AG20443 (cell line): ENCODE results near the gene TRAPPC10.

ENCODE experiments used
- DNase-seq: peaks from one replicate; pipeline ENCODE4 v3.0.0; 2012; ENCODE audit warnings: low spot score, mixed read lengths

Gene TRAPPC10

DNA sequence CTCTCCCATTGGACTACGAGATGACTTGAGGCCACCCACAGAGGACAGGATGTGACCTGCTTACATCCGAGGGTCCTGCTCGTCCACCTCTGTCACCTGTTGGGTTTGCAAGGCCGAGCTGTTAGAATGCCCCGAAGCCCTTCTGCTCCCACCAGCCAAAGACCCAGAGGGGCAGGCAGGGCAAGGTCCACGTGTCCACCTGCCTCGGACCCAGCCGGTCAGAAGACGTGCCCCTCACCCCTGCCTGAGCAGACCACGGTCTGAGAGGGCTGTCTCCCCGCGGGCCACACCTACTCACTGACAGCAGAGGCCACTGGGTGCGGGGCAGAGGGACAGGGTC lies 30.3 kb upstream of the TRAPPC10 start:
- no peak for DNase-seq

DNA sequence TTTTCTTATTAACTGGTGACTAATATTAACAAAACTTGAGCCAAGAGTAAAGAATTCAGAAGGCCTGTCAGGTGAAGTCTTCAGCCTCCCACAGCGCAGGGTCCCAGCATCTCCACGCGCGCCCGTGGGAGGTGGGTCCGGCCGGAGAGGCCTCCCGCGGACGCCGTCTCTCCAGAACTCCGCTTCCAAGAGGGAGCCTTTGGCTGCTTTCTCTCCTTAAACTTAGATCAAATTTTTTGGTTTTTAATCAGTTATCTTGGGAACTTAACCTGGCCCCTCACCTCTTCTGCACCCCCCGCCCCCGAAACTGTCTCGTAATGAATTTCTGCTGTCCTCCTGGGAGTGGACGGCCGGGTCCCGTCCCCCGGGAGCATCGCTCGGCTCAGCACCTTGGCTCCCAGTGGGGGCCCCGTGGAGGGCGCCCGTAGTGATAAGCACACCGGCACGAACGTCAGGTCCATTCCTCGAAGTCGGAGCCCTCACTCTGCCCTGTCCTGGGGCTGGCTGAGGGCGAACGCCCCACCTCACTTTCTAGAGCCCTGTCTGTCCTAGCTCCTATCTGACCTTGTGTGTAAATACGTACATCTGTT lies 29.5 kb upstream of the TRAPPC10 start:
- no peak for DNase-seq

DNA sequence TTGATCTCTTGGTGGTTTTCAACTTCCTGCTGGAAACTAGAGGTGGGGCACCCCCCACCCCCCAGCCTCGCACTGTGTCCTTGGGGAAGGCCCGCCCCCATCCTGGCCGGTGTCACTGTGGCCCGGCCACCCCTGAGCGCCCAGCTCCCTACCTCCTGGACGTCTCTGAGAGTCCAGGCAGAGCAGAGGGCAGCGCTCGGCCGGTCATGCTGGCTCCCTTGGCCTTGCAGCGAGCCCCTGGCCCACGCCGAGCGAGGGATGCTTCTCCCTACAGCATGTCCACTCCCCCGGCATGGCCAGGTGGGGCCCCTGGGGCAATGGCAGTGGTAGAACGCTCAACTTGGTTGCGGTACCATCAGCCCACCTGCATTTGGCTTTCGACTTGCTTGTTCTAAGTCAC lies 28.7 kb upstream of the TRAPPC10 start:
- no peak for DNase-seq

DNA sequence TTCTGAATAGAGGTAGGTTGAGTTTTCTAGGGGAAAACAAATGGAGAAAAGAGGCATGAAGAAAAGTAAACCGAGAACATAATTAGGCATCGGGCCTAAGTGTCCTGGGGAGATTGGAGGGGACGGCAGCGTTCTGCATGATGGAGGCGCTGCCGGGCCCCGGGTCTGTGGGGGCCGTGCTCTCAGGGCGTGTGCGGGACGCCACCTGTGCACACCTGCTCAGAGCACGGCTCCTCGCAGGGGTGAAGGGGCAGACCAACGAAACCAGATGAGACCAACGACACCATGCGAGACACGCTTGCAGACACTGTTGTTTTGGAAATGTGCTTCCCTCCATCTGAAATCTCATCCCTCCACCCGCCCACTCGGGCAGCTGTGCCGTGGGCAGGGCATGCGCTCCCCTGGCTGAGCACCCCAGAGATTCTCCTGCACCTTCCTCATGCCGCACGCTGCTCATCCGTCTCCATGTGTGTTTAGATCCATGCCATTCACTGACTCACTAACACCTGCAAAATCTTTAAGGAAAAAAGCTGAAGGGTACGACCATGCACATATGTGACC lies 28.2 kb upstream of the TRAPPC10 start:
- DNase-seq, result no peak

DNA sequence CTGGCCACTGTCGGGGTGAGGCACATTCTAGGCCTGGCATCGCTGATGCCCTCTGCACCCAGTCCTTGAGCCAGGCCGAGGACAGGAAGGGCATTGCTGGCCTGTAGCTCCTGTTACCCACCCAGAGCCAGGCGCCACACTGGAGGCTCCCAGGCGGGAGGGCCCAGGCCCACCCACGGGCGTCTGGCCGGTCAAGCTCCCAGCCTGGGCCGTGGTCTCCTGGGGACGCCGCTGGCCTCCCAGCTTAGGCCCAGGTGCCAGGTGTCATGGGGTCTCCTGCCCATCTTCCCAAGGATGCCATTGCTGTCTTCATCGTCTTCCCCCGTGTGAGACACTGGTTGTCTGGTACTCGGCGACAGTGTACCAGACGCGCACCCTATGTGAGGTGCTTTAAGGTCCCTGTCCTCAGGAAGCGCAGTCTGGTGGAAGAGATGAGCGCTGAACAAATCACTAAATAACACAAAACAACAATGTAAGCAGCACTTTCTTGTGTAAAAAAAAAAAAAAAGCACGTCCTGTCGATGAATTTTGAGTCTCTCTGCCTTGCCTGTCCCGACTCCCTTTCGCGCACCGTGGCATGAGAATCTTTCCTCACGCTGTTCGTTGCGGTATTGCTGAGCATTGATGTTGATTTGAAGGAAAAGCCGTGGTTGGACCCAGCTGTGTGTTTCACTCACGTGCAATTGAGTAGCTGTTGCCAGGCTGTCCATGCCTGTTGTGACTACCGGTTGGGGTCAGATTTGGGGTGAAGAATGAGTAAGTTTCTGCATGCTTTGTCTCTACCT lies 27.0 kb upstream of the TRAPPC10 start:
- DNase-seq, result no peak

DNA sequence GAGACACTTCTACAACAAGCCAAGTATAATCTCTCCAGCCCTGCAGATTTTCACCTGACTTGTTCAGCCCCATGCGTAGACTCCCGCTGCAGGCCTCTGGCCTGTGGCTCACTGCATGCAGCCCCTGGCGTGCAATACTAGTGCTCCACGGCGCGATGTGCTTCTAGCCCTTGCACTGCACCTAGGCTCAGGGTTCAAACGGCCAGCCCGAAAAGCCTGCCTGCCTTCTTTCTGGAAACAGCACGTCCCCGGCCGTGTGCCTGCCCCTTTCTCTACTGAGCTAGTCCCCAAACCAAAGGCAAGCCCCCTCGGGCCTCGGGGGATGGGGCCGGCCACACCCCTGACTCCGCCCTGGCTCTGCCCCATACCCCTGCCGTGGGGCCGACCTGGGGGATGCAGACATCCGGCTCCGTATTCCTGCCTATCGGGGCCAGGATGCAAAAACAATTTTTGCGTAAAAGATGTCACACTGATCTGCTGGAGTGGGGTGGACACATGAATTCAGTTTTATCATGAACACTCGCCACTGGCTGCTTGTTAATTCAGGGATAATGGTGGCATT lies 26.3 kb upstream of the TRAPPC10 start:
- no peak for DNase-seq

DNA sequence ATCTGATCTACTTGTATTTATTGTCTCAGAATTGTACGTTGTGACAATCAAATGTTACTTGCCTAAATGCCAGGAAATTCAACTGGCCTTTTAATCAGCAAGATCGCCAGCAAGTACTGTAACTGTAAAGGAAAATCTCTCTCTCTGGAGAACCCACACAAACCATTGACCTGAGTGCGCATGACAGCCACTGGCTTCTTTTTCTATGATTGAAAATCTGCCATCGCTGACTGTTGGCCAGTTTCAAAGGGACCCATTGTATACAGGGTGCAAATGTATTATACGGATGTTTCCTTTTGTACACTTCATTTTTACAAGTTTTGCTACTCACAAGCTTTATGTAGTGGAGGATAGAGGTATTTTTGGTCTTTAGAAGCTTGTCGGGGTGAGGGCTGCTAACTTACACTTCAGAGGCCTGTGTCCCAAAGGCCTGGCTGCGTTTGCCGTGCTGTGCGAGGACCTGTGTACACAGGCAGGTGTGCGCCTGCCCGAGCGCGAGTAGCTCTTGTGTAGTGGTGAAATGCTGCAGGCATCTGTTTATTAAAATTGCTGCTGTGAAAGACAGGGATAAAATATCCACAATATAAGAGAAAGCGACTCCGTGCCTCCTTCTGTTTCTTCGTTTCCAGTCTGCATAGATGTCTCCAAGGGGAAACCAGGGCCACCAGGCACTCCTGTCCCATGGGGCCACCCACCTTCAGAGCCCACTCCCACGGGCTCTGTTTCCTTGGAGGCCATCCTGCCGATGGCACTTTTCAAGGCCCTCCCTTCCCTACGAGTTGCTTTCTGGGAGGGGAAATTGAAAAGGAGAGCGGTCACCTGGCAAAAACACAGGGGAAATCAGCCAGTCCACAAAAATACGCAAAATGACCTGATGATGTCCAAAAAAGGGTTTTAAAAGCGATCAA lies 25.3 kb upstream of the TRAPPC10 start:
- no peak for DNase-seq

DNA sequence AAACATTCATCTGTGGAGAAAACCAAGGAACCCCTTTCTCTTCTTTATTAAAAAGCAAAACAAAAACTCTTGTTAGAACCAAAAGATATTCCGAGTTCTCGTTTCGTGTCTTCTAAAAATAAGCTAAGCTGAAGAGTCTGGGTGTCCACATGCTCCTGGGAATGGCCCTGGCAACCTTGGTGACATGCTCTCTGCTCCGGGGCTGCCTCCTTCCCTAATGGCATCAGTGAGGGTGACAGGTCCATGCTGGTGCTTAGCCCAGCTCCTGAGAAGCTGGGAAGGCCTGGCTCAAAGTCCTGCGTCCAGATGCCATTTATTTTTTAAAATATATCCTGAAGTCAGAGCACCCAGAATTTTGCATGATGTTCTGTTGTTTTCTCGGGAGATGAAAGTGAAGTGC lies 24.6 kb upstream of the TRAPPC10 start:
- DNase-seq, result no peak

DNA sequence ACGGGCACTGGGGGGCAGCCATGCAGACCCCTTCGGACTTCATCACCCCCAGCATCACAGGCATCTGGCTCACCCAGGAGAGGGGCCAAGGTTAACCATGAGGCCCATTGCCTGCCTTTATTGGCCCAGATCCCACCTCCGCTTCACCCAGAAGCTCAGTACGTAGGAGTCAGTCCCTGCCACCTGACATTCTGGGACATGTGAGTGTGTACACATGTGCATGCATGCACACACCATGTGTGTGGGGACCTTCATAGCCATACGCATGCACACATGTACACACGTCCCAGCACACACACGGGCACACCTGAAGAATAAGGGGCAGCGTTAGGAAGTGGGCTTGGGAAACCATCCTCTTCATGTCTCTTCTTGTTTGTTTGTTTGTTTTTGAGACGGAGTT lies 24.1 kb upstream of the TRAPPC10 start:
- no peak for DNase-seq

DNA sequence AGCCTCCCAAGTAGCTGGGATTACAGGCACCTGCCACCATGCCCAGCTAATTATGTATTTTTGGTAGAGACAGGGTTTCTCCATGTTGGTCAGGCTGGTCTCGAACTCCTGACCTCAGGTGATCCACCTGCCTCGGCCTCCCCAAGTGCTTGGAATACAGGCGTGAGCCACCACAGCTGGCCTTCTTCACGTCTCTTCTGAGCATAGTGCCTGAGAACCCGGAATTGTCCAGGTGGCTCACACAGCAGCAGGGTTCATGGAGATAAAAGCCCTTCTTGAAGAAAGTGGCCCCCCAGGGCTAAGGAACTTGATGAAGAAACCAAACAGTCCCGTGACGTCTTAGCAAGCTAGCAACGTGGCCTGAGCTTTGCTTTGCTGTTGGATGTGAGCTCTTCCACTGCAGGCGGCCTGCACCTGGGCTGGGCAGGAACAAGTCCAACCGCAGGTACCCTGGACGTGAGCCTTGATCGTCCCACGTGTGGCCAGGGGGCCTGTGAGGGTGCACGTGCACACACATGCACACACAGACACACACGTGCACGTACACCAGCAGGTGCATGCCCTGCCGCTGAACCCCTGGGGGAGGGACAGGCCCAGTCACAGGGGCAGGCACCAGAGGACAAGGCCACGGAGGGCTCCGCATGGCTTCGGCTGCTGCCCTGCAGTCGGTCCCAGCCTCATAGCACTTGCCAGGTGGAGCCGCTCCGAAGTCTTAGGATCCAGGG lies 23.4 kb upstream of the TRAPPC10 start:
- no peak for DNase-seq

DNA sequence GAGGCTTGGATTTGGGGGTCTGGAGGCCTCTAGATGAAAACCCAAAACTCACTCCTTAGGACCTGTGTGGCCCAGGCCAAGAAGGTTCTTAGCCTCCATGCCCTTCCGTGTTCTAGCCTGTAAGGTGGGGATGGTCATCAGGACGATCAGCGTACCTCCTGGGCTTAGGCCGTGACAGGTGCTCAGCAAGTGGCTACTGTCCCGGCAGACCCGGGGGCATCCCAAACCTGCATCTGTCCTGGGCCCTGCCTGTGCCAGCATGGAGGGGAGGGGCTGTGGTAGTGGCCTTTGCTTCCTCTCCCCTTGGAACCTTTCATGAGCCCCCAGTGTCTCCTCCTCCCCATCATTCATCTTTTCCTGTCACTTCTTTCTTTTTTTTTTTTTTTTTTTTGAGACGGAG lies 22.7 kb upstream of the TRAPPC10 start:
- DNase-seq, result no peak

DNA sequence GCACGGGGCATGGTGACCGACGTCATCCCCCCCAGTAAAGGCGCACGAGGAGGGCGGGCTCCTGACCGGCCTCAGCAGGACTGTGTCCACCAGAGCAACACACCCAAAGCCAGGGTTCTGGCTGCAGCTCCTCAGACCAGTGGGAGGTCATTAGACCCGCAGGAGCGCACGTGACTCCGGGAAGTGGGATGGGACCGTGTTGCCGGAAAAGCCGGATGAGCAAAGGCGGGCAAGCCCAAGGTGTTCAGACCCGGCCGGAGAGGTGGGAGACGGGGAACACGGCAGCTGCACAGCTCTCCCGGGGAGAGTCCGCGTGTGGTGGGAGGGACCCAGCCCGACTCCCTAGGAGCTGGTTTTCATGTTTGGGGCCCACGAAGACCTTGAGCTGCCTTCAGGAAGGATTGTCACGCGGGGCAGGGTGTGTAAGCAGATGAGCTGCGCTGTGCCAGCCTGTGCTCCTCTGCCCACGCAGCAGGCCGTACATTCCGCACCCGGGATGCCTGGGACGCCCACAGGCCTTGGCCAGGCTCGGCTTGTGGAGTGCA lies 20.6 kb upstream of the TRAPPC10 start:
- DNase-seq, result no peak

DNA sequence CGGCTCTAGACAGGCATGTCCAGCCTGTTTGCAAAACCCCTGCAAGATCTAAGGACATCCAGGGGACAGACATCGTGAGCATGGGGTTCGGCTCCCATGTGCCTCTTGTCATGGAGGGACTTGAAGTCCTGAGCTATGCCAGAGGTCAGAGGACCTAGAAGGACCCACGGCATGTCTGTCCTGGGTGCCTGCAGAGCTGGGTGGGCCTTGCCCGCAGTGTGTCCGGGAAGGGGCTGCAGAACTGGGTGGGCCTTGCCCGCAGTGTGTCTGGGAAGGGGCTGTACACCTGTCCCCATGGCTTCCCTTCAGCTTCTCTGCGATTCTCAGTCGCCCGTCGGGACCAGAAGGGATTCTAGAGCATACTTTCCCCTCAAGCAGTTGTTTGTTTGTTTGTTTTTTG lies 20.0 kb upstream of the TRAPPC10 start:
- no peak for DNase-seq

DNA sequence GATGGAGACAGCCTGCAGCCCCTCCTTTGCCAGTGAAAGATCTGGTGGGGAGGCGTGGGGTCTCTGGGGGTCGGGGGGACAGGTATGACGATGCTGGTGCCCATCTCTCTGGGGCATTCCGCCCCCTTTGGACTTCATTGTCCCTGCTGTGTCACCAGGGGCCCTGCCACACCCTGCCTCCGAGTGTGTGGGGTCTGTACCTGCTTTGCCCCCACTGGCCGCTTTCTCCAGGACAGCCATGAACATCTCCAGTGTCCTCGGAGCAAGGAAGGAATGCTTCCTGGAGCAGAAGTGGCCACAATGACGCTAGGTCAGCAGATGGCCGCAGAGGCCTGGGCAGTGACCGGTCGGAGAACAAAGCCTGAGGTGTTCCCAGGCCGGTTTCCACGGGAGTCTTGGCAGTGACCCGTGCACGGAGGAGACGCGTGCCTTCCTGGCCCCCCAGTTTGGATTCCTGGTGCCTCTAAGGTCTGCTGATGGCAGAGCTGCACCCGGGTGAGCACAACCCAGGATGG lies 18.6 kb upstream of the TRAPPC10 start:
- no peak for DNase-seq

DNA sequence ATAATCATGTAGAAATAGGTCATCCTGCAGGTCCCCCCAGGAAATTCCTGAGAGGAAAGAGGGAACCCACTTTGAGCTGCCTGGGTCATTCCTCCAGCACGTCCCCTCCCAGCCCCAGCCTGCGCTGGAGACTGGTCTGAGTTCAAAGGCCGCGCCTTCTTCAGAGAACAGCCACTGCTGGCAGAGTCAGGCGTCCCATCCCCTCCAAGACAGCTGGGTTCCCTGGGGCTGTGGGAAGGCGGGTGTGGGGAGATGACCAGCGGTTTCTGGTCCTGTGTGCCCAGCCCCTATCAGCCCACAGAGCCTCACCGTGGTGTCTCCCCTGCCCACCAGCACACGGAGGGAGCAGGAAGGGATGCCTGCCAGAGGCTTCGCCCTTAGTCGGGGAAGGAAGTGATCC lies 18.0 kb upstream of the TRAPPC10 start:
- no peak for DNase-seq

DNA sequence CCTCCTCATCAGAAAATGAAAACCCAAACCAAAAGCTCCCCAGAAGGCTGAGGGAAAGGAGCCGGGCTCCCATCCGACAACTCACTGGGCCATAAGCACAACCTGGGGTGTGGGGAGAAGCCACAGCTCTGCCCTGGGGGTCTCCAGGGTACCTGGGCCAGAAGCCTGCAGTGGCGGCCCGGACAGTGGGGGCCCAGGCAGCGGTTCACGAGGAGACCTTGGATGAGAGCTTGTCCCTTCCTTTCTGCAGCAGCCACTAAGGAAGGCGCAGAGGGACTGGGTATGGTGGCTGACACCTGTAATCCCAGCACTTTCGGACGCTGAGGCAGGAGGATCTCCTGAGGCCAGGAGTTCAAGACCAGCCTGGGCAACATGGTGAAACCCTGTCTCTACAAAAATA lies 17.5 kb upstream of the TRAPPC10 start:
- no peak for DNase-seq

DNA sequence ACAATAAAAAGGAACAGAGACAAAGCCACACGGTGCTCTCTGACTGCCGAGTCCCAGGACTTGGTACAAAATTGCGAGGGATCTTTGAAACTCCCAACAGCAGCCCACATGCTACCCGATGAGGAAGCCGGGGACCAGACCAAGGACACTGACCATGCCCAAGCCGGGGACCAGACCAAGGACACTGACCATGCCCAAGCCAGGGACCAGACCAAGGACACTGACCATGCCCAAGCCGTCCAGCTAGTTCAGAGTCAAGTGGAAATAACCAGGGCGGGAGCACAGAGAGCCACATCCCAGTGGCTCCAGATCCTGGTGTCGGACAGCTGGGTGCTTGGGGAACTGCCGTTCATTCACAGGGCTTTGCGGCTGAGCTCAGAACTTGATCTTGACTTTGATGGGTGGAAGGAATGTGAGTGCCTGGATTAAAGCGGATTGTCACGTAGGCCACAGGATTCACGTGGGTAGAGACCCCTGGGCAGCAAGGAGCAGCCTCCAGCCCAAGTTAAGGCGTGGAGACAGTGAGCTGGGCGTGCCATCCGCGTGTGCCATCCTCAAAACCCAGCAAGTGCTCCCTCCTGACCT lies 16.5 kb upstream of the TRAPPC10 start:
- DNase-seq, result no peak

DNA sequence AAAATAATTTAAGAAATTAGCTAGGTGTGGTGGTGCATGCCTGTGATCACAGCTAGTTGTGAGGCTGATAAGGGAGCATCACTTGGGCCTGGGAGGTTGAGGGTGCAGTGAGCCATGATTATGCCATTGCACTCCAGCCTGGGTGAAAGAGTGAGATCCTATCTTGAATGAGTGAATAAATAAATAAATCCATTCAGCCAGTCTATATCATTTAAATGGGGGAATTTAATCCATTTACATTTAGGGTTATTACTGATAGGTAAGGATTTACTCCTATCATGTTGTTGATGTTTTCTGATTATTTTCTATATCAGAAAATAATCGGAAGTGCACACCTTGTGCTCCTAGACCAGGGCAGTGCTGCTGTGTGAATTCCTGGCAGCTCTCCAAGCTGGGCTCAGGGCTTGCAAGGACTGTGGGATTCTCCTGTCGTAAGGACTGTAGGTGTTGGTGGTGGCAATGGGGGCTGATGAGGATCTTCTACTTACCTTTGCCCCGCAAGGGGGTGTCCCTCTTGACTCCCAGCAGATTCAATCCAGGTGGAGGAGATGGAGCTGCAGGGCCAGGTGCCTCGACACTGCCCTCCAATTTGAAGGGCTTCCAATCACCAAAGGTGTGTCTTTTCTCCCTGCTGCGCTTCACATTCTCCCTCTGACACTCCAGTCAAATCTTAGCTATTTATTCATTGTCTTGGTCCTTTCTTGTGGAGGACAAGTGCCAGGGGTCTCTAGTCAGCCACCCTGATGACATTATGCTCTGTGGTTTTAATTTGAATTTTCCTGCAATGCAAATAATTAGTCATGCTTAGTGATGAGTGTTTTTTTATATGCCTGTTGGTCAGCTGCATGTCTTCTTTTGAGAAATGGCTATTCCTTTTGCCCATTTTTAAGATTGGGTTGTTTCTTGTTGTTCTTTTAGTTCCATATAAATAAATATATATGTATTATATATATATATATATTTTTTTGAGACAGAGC lies 14.1 kb upstream of the TRAPPC10 start:
- DNase-seq, result no peak

DNA sequence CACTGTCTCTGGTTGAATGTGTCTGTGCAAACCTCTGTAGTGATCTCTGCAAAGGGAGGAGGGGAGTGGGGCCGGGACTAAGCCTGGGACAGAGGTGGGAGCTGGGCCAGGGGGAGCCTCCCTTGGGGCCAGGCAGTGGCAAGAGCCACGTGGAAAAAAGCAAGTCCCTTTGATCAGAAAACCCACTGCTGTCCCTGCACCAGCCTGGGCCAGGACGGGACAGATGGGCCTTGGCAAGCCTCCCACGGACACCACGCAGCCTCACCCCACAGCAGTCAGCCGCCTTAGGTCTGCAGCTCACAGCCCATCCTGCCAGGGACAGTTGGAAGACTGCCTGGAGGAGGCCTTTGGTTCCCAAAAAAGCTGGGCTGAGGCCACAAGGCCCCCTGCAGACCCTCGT lies 11.7 kb upstream of the TRAPPC10 start:
- DNase-seq, result no peak

DNA sequence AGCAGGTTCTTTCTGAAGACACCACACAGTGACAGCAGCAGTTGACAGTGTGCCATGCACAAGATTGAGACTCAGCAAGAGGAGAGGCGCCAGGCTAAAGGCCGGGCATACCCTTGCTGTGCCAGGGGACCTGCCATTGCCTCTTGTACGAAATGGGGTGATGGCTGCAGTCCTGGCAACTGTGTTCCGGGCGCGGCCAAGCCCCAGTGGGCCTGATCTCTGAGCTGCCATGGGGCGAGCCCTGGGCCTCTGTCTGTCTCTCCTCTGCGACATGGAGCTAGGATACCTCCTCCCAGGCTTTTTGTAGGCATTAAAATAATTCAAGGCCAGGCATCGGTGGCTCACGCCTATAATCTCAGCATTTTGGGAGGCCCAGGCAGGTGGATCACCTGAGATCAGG lies 9.6 kb upstream of the TRAPPC10 start:
- no peak for DNase-seq
